Fibroblast of lung (primary cell): Measurements from ENCODE around the gene MSX1. TPM values are rescaled to one million over a fixed set of nuclear protein-coding genes. Genes with fewer than 3 reads are reported as not detected.

Source experiments
- DNase-seq, 2 donors: peaks; one replicate each; pipeline versions ENCODE4 v3.0.0 to v3.0.0-alpha.2; 2010; ENCODE audit warnings: low read depth in 2 of 2
- H2AFZ ChIP-seq: 2 replicates; pipeline ENCODE4 v1.5.1; 2012; ENCODE audit warnings: low read length, control low read depth, inconsistent platforms
- H3K27ac ChIP-seq: 2 replicates; pipeline ENCODE4 v1.5.1; 2011; ENCODE audit warnings: low read length, control low read depth; ENCODE audit not compliant: insufficient read depth
- H3K27me3 ChIP-seq: 2 replicates; pipeline ENCODE4 v1.5.1; 2011; ENCODE audit warnings: mild to moderate bottlenecking, low read length; ENCODE audit not compliant: control insufficient read depth, insufficient read depth
- H3K36me3 ChIP-seq: 2 replicates; pipeline ENCODE4 v1.5.1; 2011; ENCODE audit warnings: low read length; ENCODE audit not compliant: control insufficient read depth, insufficient read depth
- H3K4me1 ChIP-seq: 2 replicates; pipeline ENCODE4 v1.5.1; 2011; ENCODE audit warnings: low read length; ENCODE audit not compliant: control insufficient read depth, insufficient read depth; ENCODE audit errors: extremely low read depth
- H3K4me2 ChIP-seq: 2 replicates; pipeline ENCODE4 v1.5.1; 2011; ENCODE audit warnings: low read length, control low read depth; ENCODE audit not compliant: insufficient read depth; ENCODE audit errors: extremely low read depth
- H3K4me3 ChIP-seq, 4 experiments: fragments of 200-600 bp in 1 of 4; sonication (generic) in 1 of 4; replicated peaks in 1 of 4; 2 replicates each; pipeline ENCODE4 v1.5.1; 2011 to 2016; ENCODE audit warnings: low read length in 4 of 4, low read depth in 3 of 4, mild to moderate bottlenecking in 3 of 4, control low read depth in 2 of 4, inconsistent platforms in 1 of 4, mixed read lengths in 1 of 4; ENCODE audit not compliant: insufficient read depth in 1 of 4; ENCODE audit errors: control extremely low read depth in 1 of 4
- H3K79me2 ChIP-seq: 2 replicates; pipeline ENCODE4 v1.5.1; 2012; ENCODE audit warnings: mild to moderate bottlenecking, low read length, inconsistent platforms; ENCODE audit not compliant: control insufficient read depth, insufficient read depth
- H3K9ac ChIP-seq: 2 replicates; pipeline ENCODE4 v1.5.1; 2011; ENCODE audit warnings: mild to moderate bottlenecking, low read length, control low read depth; ENCODE audit not compliant: insufficient read depth
- H3K9me3 ChIP-seq: 2 replicates; pipeline ENCODE4 v1.5.1; 2012; ENCODE audit warnings: low read depth, low read length; ENCODE audit not compliant: control insufficient read depth, insufficient read depth
- H4K20me1 ChIP-seq: 2 replicates; pipeline ENCODE4 v1.5.1; 2011; ENCODE audit warnings: low read length; ENCODE audit not compliant: control insufficient read depth, insufficient read depth; ENCODE audit errors: extremely low read depth
- CTCF ChIP-seq, 2 donors: IDR thresholded peaks in 1 of 2; conservative IDR thresholded peaks in 1 of 2; 1 replicate in 1 of 2; 2 replicates in 1 of 2; pipeline ENCODE4 v1.5.1; 2011 to 2012; ENCODE audit warnings: low read length in 2 of 2, control low read depth in 1 of 2, inconsistent platforms in 1 of 2, low read depth in 1 of 2, mild to moderate bottlenecking in 1 of 2
- EZH2 ChIP-seq: IDR thresholded peaks from 2 replicates; pipeline ENCODE4 v1.5.1; 2012; ENCODE audit warnings: low read length, control low read depth, mild to moderate bottlenecking; ENCODE audit errors: missing control alignments
- polyA plus RNA-seq, 2 donors: library from polyadenylated mRNA; depleted of rRNA in 1 of 2; stranded (reverse) in 1 of 2; unstranded in 1 of 2; fragments of >200 nt; gene quantifications; 2 replicates each; pipeline ENCODE4 v1.2.1, GENCODE V29; 2011 to 2012; ENCODE audit warnings: missing spikeins in 1 of 2
- total RNA-seq: library from RNA; depleted of rRNA; stranded (reverse); fragments of >200 nt; gene quantifications from 2 replicates; pipeline ENCODE4 v1.2.1, GENCODE V29; 2014

MSX1 gene
- total and polyA plus RNA-seq, 2 donors (not counting 1 experiment from before 2014, with no cell fraction given), result 1.3 to 2.1 TPM

- peak overlapping the region; percentile 27 for H3K4me2 ChIP-seq
- H2AFZ ChIP-seq, result no peak overlapping the region
- no peaks in the 10 kb centered on the region for H3K9me3 ChIP-seq
- no peaks in the 10 kb centered on the region for H3K79me2 ChIP-seq
- peaks cover 70% of the 10 kb centered on the region for H3K27me3 ChIP-seq
- no peak overlapping the region for H3K9ac ChIP-seq
- no peak for DNase-seq
- H3K4me1 ChIP-seq, result no peaks in the 10 kb centered on the region
- H4K20me1 ChIP-seq, result no peaks in the 10 kb centered on the region
- H3K27ac ChIP-seq, result no peak overlapping the region
- H3K36me3 ChIP-seq, result no peaks in the 10 kb centered on the region
- peak; percentile 98 for TF ChIP-seq EZH2
- no peak for TF ChIP-seq CTCF (conservative IDR thresholded peaks at IDR 0.05 in 1 of 2, IDR thresholded peaks at IDR 0.05 in 1 of 2; ENCODE audit: low read depth in 1 of 2, low read length in 2 of 2)
- H3K4me3 ChIP-seq, result no peak overlapping the region
Observed at GRCh38 chr4:4871573-4872313, 12.3 kb downstream of the MSX1 start.

DNA sequence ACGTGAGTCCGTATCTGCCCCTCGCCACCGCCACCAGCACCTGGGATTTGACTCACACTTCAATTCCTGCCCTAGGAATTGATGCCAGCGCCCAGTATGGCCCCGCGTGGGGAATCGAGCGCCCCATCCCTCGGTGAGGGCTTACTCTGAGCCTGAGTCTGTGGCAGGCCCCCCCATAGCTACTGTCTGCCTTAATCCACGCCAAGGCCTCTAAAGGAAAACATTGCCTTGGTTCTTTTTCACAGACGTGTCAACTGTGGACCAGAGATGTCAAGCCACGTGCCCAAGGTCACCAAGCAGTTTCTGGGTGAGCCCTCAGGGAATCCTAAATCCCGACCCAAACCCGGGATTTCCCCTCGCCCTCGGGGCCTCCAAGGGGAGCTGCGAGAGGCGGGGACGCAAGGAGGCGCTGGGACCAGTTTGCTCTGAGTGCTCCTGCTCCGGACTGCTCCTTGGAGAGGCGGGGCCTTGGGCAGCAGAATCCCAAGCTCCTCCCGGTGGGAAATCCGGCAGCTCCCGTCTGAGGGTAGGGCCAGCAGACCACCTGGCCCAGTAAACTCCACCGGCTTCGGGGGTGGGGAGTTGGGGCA is 12.9 kb downstream of the MSX1 start:
- Histone ChIP-seq H3K79me2 (no peaks in the 10 kb centered on the region), H3K4me3 (no peak overlapping the region), H3K27ac (no peak overlapping the region), H3K4me1 (no peaks in the 10 kb centered on the region), H3K36me3 (no peaks in the 10 kb centered on the region), H3K27me3 (peaks cover 67% of the 10 kb centered on the region), H3K9me3 (no peaks in the 10 kb centered on the region), H4K20me1 (no peaks in the 10 kb centered on the region), H2AFZ (no peak overlapping the region), H3K4me2 (no peak overlapping the region), H3K9ac (no peak overlapping the region)
- no peak for DNase-seq
- no peak for TF ChIP-seq EZH2

- Histone ChIP-seq H3K9ac (no peak overlapping the region), H3K4me2 (no peak overlapping the region), H3K27ac (no peak overlapping the region), H2AFZ (no peak overlapping the region), H3K79me2 (no peaks in the 10 kb centered on the region), H3K4me1 (no peaks in the 10 kb centered on the region), H3K4me3 (no peak overlapping the region), H3K9me3 (no peaks in the 10 kb centered on the region), H4K20me1 (no peaks in the 10 kb centered on the region), H3K27me3 (peaks cover 60% of the 10 kb centered on the region), H3K36me3 (no peaks in the 10 kb centered on the region)
- no peak for TF ChIP-seq CTCF (conservative IDR thresholded peaks at IDR 0.05 in 1 of 2, IDR thresholded peaks at IDR 0.05 in 1 of 2; ENCODE audit: low read depth in 1 of 2, low read length in 2 of 2)
- peak; percentile 75 for TF ChIP-seq EZH2
- no peak for DNase-seq
Observed at GRCh38 chr4:4873203-4873602, 13.7 kb downstream of the MSX1 start.
